ENCODE results near the gene CACNG1.

- TF ChIP-seq CTCF (conservative IDR thresholded peaks at IDR 0.05; ENCODE audit: low read length) (no peak), EZH2phosphoT487 (IDR thresholded peaks at IDR 0.05; ENCODE audit: borderline replicate concordance, low read depth, low read length) (no peak)
These were observed 10.7 kb upstream of the CACNG1 start for GRCh38 chr17:67033613-67034012.

Measured in OCI-LY7 (cell line).